ENCODE measurements around the gene ZP1. TPM values are rescaled to one million over a fixed set of nuclear protein-coding genes. Genes with fewer than 3 reads are reported as not detected.
A peak's percentile ranks its signal among the peaks of the same experiment; 100 is the strongest.

Gene ZP1
- total RNA-seq, 3 donors from 2014 or later (not counting 1 experiment from before 2014, with no cell fraction given), result 0.35 TPM; not detected in 2

DNA sequence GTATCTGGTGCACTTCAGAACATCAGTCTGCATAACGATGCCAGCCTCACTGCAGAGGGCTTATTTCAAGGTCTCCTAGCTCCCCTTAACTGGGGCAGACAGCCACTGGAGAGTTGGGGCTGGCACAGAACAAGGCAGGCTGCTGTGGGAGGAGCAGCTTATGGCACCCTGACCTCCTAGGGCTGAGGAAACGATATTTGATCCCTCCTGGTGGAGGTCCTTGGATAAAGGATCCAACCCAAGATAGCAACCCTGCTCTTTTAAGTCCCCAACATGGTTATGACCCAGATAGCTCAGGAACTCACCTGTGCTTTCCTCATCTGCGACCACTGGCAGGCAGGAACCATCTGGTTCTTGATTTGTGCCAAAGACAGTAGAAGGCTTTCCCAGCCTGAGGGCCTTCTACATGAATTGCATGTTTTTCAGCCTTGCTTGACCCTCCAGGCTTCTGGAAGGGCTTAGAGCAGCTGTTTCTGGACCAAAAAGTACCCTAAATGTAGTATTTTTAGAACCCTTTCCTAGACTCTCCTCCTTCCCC, 49.4 kb downstream of the ZP1 start:
- ATAC-seq (no peak), DNase-seq (no peak)
- no peaks in the 10 kb centered on the region for H3K27me3 Mint-ChIP-seq (ENCODE audit: low read depth in 2 of 2)
- no peaks in the 10 kb centered on the region for H3K36me3 Mint-ChIP-seq
- peak overlapping the region; percentile 91 for H3K27ac ChIP-seq (ENCODE audit: low read length)
- no peaks in the 10 kb centered on the region for H3K9me3 ChIP-seq (ENCODE audit: control insufficient read depth, insufficient read depth, low read length)
- TF ChIP-seq, protein P1, sequence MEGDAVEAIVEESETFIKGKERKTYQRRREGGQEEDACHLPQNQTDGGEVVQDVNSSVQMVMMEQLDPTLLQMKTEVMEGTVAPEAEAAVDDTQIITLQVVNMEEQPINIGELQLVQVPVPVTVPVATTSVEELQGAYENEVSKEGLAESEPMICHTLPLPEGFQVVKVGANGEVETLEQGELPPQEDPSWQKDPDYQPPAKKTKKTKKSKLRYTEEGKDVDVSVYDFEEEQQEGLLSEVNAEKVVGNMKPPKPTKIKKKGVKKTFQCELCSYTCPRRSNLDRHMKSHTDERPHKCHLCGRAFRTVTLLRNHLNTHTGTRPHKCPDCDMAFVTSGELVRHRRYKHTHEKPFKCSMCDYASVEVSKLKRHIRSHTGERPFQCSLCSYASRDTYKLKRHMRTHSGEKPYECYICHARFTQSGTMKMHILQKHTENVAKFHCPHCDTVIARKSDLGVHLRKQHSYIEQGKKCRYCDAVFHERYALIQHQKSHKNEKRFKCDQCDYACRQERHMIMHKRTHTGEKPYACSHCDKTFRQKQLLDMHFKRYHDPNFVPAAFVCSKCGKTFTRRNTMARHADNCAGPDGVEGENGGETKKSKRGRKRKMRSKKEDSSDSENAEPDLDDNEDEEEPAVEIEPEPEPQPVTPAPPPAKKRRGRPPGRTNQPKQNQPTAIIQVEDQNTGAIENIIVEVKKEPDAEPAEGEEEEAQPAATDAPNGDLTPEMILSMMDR (IDR thresholded peaks at IDR 0.05), result no peak
- H3K27me3 ChIP-seq (ENCODE audit: control insufficient read depth, insufficient read depth, low read length), result no peaks in the 10 kb centered on the region
- peak overlapping the region; percentile 68 for H3K4me3 Mint-ChIP-seq
- no peaks in the 10 kb centered on the region for H3K9me3 Mint-ChIP-seq
- peaks cover 51 to 56% of the 10 kb centered on the region in 2 donors for H3K4me1 Mint-ChIP-seq
- 86% methylated on average over 3 of the region's 3 CpGs for WGBS (ENCODE audit: insufficient coverage)
- H3K4me3 ChIP-seq (ENCODE audit: low read length), result no peak overlapping the region
- peak overlapping the region; percentile 92 to 96 for H3K27ac Mint-ChIP-seq
- H3K4me1 ChIP-seq (ENCODE audit: control insufficient read depth, insufficient read depth, low read length), result peaks cover 50% of the 10 kb centered on the region
- intact Hi-C loops (cut with micrococcal nuclease), result no loop called here
- peaks cover 21% of the 10 kb centered on the region for H3K36me3 ChIP-seq (ENCODE audit: control insufficient read depth, insufficient read depth, low read length)

DNA sequence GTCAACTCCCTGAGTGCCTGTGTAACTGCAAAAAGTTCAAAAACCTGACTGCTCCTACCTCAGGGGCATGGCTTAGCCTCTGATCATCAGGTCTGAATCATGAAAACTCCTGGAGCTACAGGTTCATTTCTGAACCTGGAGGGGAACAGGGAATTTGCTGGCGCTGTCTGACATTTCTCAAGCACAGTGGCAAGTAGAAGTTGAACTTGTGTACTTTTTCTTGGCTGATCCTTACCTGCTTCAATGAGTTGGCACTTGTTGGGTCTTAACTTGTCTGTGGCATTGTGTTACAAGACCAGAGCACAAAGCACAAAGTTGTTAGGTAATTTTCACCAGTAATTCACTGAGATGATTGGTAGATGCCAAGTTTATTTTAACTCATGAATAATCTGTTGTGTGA, 49.9 kb downstream of the ZP1 start:
- H3K9me3 ChIP-seq (ENCODE audit: control insufficient read depth, insufficient read depth, low read length), result no peaks in the 10 kb centered on the region
- no peak overlapping the region for H3K27ac ChIP-seq (ENCODE audit: low read length)
- no peak for ATAC-seq
- 100% methylated on average over 1 of the region's 1 CpG for WGBS (ENCODE audit: insufficient coverage)
- Mint-ChIP-seq H3K27ac (peak overlapping the region; percentile 92 to 96), H3K4me1 (peaks cover 46 to 51% of the 10 kb centered on the region in 2 donors), H3K36me3 (peaks cover 2% of the 10 kb centered on the region), H3K27me3 (ENCODE audit: low read depth in 2 of 2) (no peaks in the 10 kb centered on the region), H3K4me3 (peak overlapping the region; percentile 68), H3K9me3 (no peaks in the 10 kb centered on the region)
- no peaks in the 10 kb centered on the region for H3K27me3 ChIP-seq (ENCODE audit: control insufficient read depth, insufficient read depth, low read length)
- H3K4me3 ChIP-seq (ENCODE audit: low read length), result no peak overlapping the region
- H3K36me3 ChIP-seq (ENCODE audit: control insufficient read depth, insufficient read depth, low read length), result peaks cover 26% of the 10 kb centered on the region
- no peak for DNase-seq
- intact Hi-C loops (cut with micrococcal nuclease), result no loop called here
- TF ChIP-seq, protein P1 (IDR thresholded peaks at IDR 0.05), result no peak
- peaks cover 45% of the 10 kb centered on the region for H3K4me1 ChIP-seq (ENCODE audit: control insufficient read depth, insufficient read depth, low read length)

DNA sequence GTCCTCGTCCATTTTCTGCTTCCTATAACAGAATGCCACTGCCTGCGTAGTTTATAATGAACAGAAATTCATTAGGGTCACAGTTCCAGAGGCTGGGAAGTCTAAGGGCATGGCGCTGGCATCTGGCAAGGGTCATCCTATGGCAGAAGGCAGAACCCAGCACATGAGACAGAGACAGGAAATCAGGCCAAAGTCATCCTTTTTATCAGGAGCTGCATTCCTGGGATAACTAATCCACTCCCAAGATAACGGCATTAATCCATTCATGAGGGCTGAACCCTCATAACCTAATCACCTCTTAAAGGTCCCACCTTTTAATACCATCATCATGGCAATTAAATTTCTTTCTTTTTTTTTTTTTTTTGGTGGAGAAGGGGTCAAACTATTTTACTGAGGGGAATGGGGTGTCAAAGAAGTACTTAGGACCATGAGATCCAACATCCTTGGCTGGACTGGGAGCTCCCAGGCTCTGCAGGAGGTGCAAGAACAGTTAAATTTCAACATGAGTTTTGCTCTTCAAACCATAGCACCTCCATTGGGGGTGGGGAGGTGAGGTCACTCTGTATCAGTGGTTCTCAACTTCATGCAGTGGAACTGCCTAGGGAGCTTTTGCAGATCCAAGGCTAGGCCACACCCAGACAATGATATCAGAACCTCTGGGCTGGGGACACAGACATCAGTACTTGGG, 51.1 kb downstream of the ZP1 start:
- intact Hi-C loops (cut with micrococcal nuclease), result no loop called here
- H3K27me3 Mint-ChIP-seq (ENCODE audit: low read depth in 2 of 2), result peaks cover 0 to 2% of the 10 kb centered on the region in 2 donors

More for the DNA sequence above, 51.1 kb downstream of the ZP1 start:
- Histone ChIP-seq H3K27me3 (ENCODE audit: control insufficient read depth, insufficient read depth, low read length) (peaks cover 2% of the 10 kb centered on the region), H3K27ac (ENCODE audit: low read length) (no peak overlapping the region), H3K4me1 (ENCODE audit: control insufficient read depth, insufficient read depth, low read length) (peaks cover 33% of the 10 kb centered on the region), H3K36me3 (ENCODE audit: control insufficient read depth, insufficient read depth, low read length) (peaks cover 36% of the 10 kb centered on the region), H3K9me3 (ENCODE audit: control insufficient read depth, insufficient read depth, low read length) (no peaks in the 10 kb centered on the region), H3K4me3 (ENCODE audit: low read length) (no peak overlapping the region)
- Mint-ChIP-seq H3K27ac (no peak overlapping the region), H3K9me3 (no peaks in the 10 kb centered on the region), H3K4me1 (peaks cover 44% of the 10 kb centered on the region in 2 donors), H3K4me3 (no peak overlapping the region), H3K36me3 (peaks cover 8% of the 10 kb centered on the region)
- DNase-seq (no peak), ATAC-seq (no peak)
- 96% methylated on average over 4 of the region's 4 CpGs for WGBS (ENCODE audit: insufficient coverage)
- TF ChIP-seq, protein P1 (IDR thresholded peaks at IDR 0.05), result no peak

Measured in natural killer cell (primary cell).